SK-N-SH (cell line): ENCODE measurements around the gene GOLGA8B. TPM values are rescaled to one million over a fixed set of nuclear protein-coding genes. Genes with fewer than 3 reads are reported as not detected.

Source experiments
- CTCF ChIA-PET: fragments of 300-600, 350-600 bp; formaldehyde crosslinking; extraction: SDS; loops from one replicate; lab custom pipeline; 2021; lab: Yijun Ruan, JAX
- POLR2A ChIA-PET: fragments of 350-600 bp; sonication (Branson Sonifier 250); formaldehyde crosslinking; extraction: SDS; loops from one replicate; lab custom pipeline; 2020; ENCODE audit warnings: antibody characterized with exemption, inconsistent platforms; lab: Yijun Ruan, JAX
- DNase-seq: peaks from one replicate; pipeline ENCODE4 v3.0.0; 2012
- H2AFZ ChIP-seq: fragments of 200-600 bp; sonication (generic); 2 replicates; pipeline ENCODE4 v1.8.1; 2016; ENCODE audit warnings: antibody characterized with exemption, mild to moderate bottlenecking, low read depth
- H3F3A ChIP-seq: fragments of 200-600 bp; sonication (generic); replicated peaks from 2 replicates; pipeline ENCODE3; 2016; ENCODE audit warnings: antibody characterized with exemption, mild to moderate bottlenecking; ENCODE audit not compliant: insufficient read depth
- H3K27ac ChIP-seq, 2 experiments: fragments of 200-500 bp in 1 of 2; fragments of 200-600 bp in 1 of 2; sonication (Bioruptor generic) in 1 of 2; sonication (generic), shearing (Covaris generic) in 1 of 2; 2 replicates each; pipeline versions ENCODE4 v1.5.1 to v1.6.1; 2014 to 2016; ENCODE audit warnings: low read depth in 2 of 2, inconsistent platforms in 1 of 2, low read length in 1 of 2, mild to moderate bottlenecking in 1 of 2, mixed read lengths in 1 of 2
- H3K27me3 ChIP-seq: fragments of 200-600 bp; sonication (generic), shearing (Covaris generic); 2 replicates; pipeline ENCODE4 v1.6.1; 2016; ENCODE audit warnings: mixed run types; ENCODE audit not compliant: insufficient read depth
- H3K36me3 ChIP-seq, 2 experiments: fragments of 200-500 bp in 1 of 2; fragments of 200-600 bp in 1 of 2; sonication (Bioruptor generic) in 1 of 2; sonication (generic) in 1 of 2; replicated peaks in 1 of 2; 2 replicates each; pipeline versions ENCODE3 to v1.5.1; 2014 to 2016; ENCODE audit warnings: low read length in 1 of 2, mild to moderate bottlenecking in 1 of 2; ENCODE audit not compliant: insufficient read depth in 2 of 2, control insufficient read depth in 1 of 2
- H3K4me1 ChIP-seq, 2 experiments: fragments of 200-500 bp in 1 of 2; fragments of 200-600 bp in 1 of 2; sonication (Bioruptor generic) in 1 of 2; sonication (generic), shearing (Covaris generic) in 1 of 2; 2 replicates each; pipeline versions ENCODE4 v1.5.1 to v1.6.1; 2014 to 2016; ENCODE audit warnings: low read depth in 1 of 2, low read length in 1 of 2, mixed run types in 1 of 2; ENCODE audit not compliant: insufficient read depth in 2 of 2, control insufficient read depth in 1 of 2
- H3K4me2 ChIP-seq: fragments of 200-600 bp; sonication (generic), shearing (Covaris generic); 2 replicates; pipeline ENCODE4 v1.6.1; 2017; ENCODE audit warnings: mixed run types
- H3K4me3 ChIP-seq, 2 experiments: fragments of 200-500 bp in 1 of 2; fragments of 200-600 bp in 1 of 2; sonication (Bioruptor generic) in 1 of 2; sonication (generic), shearing (Covaris generic) in 1 of 2; 2 replicates each; pipeline versions ENCODE4 v1.5.1 to v1.8.1; 2014 to 2016; ENCODE audit warnings: low read depth in 2 of 2, inconsistent platforms in 1 of 2, low read length in 1 of 2, mild to moderate bottlenecking in 1 of 2, mixed read lengths in 1 of 2, moderate library complexity in 1 of 2
- H3K79me2 ChIP-seq: fragments of 200-600 bp; sonication (generic); 2 replicates; pipeline ENCODE4 v1.8.1; 2017; ENCODE audit warnings: mild to moderate bottlenecking; ENCODE audit not compliant: insufficient read depth
- H3K9ac ChIP-seq: fragments of 200-600 bp; sonication (generic); 2 replicates; pipeline ENCODE4 v1.6.1; 2017; ENCODE audit warnings: mixed run types
- H3K9me2 ChIP-seq: fragments of 200-600 bp; sonication (generic); 2 replicates; pipeline ENCODE4 v1.6.1; 2017; ENCODE audit warnings: mixed run types
- H3K9me3 ChIP-seq: fragments of 200-600 bp; sonication (generic); 2 replicates; pipeline ENCODE4 v1.6.1; 2017; ENCODE audit warnings: mixed run types, mild to moderate bottlenecking, moderate library complexity
- H4K20me1 ChIP-seq: fragments of 200-600 bp; sonication (generic); 2 replicates; pipeline ENCODE4 v1.6.1; 2017; ENCODE audit warnings: mild to moderate bottlenecking, mixed run types; ENCODE audit not compliant: insufficient read depth
- CHD2 ChIP-seq: fragments of 150-350 bp; IDR thresholded peaks from 2 replicates; pipeline ENCODE4 v1.6.1; 2018; ENCODE audit warnings: low read length; ENCODE audit not compliant: partially characterized antibody
- ELF1 ChIP-seq: IDR thresholded peaks from 2 replicates; pipeline ENCODE4 v1.4.0; 2012
- FOSL2 ChIP-seq: IDR thresholded peaks from 2 replicates; pipeline ENCODE4 v1.4.0; 2012; ENCODE audit warnings: low read depth, mild to moderate bottlenecking, moderate library complexity, borderline replicate concordance
- FOXJ3 ChIP-seq: sonication (generic); formaldehyde crosslinking; IDR thresholded peaks from 2 replicates; pipeline ENCODE4 v1.5.1; 2020; ENCODE audit warnings: mild to moderate bottlenecking, missing genetic modification reagents
- FOXM1 ChIP-seq: IDR thresholded peaks from 2 replicates; pipeline ENCODE4 v1.4.0; 2012; ENCODE audit warnings: low read depth, mild to moderate bottlenecking
- GATA2 ChIP-seq: sonication (generic); formaldehyde crosslinking; IDR thresholded peaks from 2 replicates; pipeline ENCODE4 v1.5.0; 2020; ENCODE audit warnings: mild to moderate bottlenecking, missing genetic modification reagents
- MEF2A ChIP-seq: IDR thresholded peaks from 2 replicates; pipeline ENCODE4 v1.4.0; 2012; ENCODE audit warnings: low read depth, borderline replicate concordance
- MXI1 ChIP-seq: IDR thresholded peaks from 2 replicates; pipeline ENCODE4 v1.6.1; 2012; ENCODE audit warnings: mild to moderate bottlenecking, low read depth, low read length, improper control_type of control experiment
- NFIC ChIP-seq: IDR thresholded peaks from 2 replicates; pipeline ENCODE4 v1.4.0; 2012; ENCODE audit warnings: borderline replicate concordance
- NRF1 ChIP-seq: IDR thresholded peaks from 2 replicates; pipeline ENCODE4 v1.6.1; 2012; ENCODE audit warnings: low read depth, mild to moderate bottlenecking, low read length
- PBX3 ChIP-seq: IDR thresholded peaks from 2 replicates; pipeline ENCODE4; 2012
- POLR2AphosphoS5 ChIP-seq: IDR thresholded peaks from 2 replicates; pipeline ENCODE4 v1.6.1; 2012; ENCODE audit warnings: low read depth, low read length
- RAD21 ChIP-seq: IDR thresholded peaks from 2 replicates; pipeline ENCODE4 v1.6.1; 2012; ENCODE audit warnings: mild to moderate bottlenecking, low read length
- RCOR1 ChIP-seq: fragments of 150-350 bp; IDR thresholded peaks from 2 replicates; pipeline ENCODE4 v1.6.1; 2017; ENCODE audit warnings: antibody characterized with exemption, low read length
- REST ChIP-seq: IDR thresholded peaks from 2 replicates; pipeline ENCODE4 v1.6.1; 2012; ENCODE audit warnings: mild to moderate bottlenecking, low read depth, low read length, moderate library complexity
- RFX5 ChIP-seq: IDR thresholded peaks from 2 replicates; pipeline ENCODE4 v1.6.1; 2012; ENCODE audit warnings: mild to moderate bottlenecking, improper control_type of control experiment, low read length
- RXRA ChIP-seq: IDR thresholded peaks from 2 replicates; pipeline ENCODE4 v1.4.0; 2012; ENCODE audit warnings: low read depth, mild to moderate bottlenecking, borderline replicate concordance
- SIN3A ChIP-seq: IDR thresholded peaks from 2 replicates; pipeline ENCODE4 v1.6.1; 2012; ENCODE audit warnings: low read depth, mild to moderate bottlenecking, low read length, moderate library complexity, borderline replicate concordance
- SMC3 ChIP-seq: IDR thresholded peaks from 2 replicates; pipeline ENCODE4 v1.6.1; 2012; ENCODE audit warnings: low read depth, low read length, improper control_type of control experiment
- TAF1 ChIP-seq: IDR thresholded peaks from 2 replicates; pipeline ENCODE4 v1.6.1; 2012; ENCODE audit warnings: low read depth, mild to moderate bottlenecking, low read length, moderate library complexity, borderline replicate concordance
- TCF12 ChIP-seq: IDR thresholded peaks from 2 replicates; pipeline ENCODE4 v1.4.0; 2012
- TEAD4 ChIP-seq: IDR thresholded peaks from 2 replicates; pipeline ENCODE4 v1.4.0; 2012; ENCODE audit warnings: mild to moderate bottlenecking, borderline replicate concordance; ENCODE audit not compliant: insufficient read depth
- USF2 ChIP-seq: fragments of 150-350 bp; IDR thresholded peaks from 2 replicates; pipeline ENCODE4 v1.6.1; 2017; ENCODE audit warnings: antibody characterized with exemption, low read length, low read depth, borderline replicate concordance
- YY1 ChIP-seq: IDR thresholded peaks from 2 replicates; pipeline ENCODE4 v1.4.0; 2012; ENCODE audit warnings: low read depth, mild to moderate bottlenecking
- ZBTB33 ChIP-seq: IDR thresholded peaks from 2 replicates; pipeline ENCODE4 v1.4.0; 2012; ENCODE audit warnings: low read depth, borderline replicate concordance
- polyA plus RNA-seq, 3 experiments: library from polyadenylated mRNA; depleted of rRNA; stranded (reverse); fragments of >200 nt; gene quantifications; 2 replicates each; pipeline ENCODE4 v1.2.3, GENCODE V29; 2012
- TF ChIP-seq, protein P1 (sequence below): fragments of 150-350 bp; IDR thresholded peaks from 2 replicates; pipeline ENCODE4 v1.6.1; 2016; ENCODE audit warnings: mild to moderate bottlenecking, low read depth, low read length
- TF ChIP-seq, protein P2 (sequence below): IDR thresholded peaks from 2 replicates; pipeline ENCODE4 v1.4.0; 2012; ENCODE audit warnings: low read depth

The GOLGA8B gene
- polyA plus RNA-seq, 1 of the 3 experiments (the other 2 are of a cell fraction) = 96.6 TPM

DNA sequence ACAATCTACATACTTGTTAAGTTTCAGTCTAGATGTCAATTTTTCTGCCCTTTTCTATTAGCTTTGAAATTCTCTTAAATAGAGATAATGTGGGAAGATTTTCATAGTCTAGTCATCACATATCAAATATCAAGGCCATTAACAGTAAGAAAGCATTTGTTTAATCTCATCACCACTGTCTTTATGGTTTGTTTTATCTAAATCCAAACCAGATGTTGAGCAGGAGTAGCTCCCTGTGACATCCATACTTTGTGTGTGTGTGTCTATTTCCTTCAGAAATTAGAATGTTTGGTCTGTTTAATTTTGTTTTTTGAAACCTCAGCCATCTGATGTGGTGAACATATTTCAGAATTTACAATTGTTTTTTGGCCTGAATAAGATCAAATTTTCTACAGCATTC, 23.1 kb upstream of the GOLGA8B start:
- no peaks in the 10 kb centered on the region for H4K20me1 ChIP-seq
- POLR2A ChIA-PET = interaction anchor here (1.2 kb wide), 1 partner anchor 19 kb away, joined by 5 read pairs; no protein-coding TSS in a partner anchor
- peak; percentile 31 for DNase-seq
- TF ChIP-seq MEF2A = no peak
- TF ChIP-seq REST = no peak
- peak; percentile 80 for TF ChIP-seq TCF12
- no peak for TF ChIP-seq RFX5
- no peak for TF ChIP-seq MXI1
- TF ChIP-seq NFIC = no peak
- TF ChIP-seq NRF1 = no peak
- TF ChIP-seq PBX3 = 0 out of 2 replicates have a peak, but pooled peaks have one; percentile 4
- TF ChIP-seq SMC3 = no peak
- TF ChIP-seq SIN3A = no peak
- TF ChIP-seq GATA2 (CRISPR knock-in tag) = peak; percentile 90
- peak; percentile 78 for TF ChIP-seq CHD2
- no peak for TF ChIP-seq FOXM1
- TF ChIP-seq RCOR1 = peak; percentile 96
- TF ChIP-seq, protein P1, sequence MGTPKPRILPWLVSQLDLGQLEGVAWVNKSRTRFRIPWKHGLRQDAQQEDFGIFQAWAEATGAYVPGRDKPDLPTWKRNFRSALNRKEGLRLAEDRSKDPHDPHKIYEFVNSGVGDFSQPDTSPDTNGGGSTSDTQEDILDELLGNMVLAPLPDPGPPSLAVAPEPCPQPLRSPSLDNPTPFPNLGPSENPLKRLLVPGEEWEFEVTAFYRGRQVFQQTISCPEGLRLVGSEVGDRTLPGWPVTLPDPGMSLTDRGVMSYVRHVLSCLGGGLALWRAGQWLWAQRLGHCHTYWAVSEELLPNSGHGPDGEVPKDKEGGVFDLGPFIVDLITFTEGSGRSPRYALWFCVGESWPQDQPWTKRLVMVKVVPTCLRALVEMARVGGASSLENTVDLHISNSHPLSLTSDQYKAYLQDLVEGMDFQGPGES = no peak
- TF ChIP-seq TEAD4 = 0 out of 2 replicates have a peak, but pooled peaks have one; percentile 25
- TF ChIP-seq FOXJ3 (CRISPR knock-in tag) = peak; percentile 69; the same call in 1 of the 2 replicates
- no peak for TF ChIP-seq ELF1
- TF ChIP-seq YY1 = no peak
- TF ChIP-seq RAD21 = no peak
- no peak for TF ChIP-seq USF2
- TF ChIP-seq POLR2AphosphoS5 = peak; percentile 60; the same call in 1 of the 2 replicates
- no peak for TF ChIP-seq RXRA
- no peak for TF ChIP-seq ZBTB33
- TF ChIP-seq, protein P2, sequence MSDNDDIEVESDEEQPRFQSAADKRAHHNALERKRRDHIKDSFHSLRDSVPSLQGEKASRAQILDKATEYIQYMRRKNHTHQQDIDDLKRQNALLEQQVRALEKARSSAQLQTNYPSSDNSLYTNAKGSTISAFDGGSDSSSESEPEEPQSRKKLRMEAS = no peak
- no peak for TF ChIP-seq FOSL2
- no peak for TF ChIP-seq TAF1

More for the DNA sequence above, 23.1 kb upstream of the GOLGA8B start:
- no peak overlapping the region for H3K4me3 ChIP-seq
- no peaks in the 10 kb centered on the region for H3K27me3 ChIP-seq
- peak overlapping the region in 1 of 2 experiments; percentile 91; a peak in 2 of 4 replicates for H3K27ac ChIP-seq
- H3K4me1 ChIP-seq = peaks cover 4 to 32% of the 10 kb centered on the region in 2 experiments; a peak in 2 of 4 replicates
- no peaks in the 10 kb centered on the region for H3F3A ChIP-seq
- no peak overlapping the region for H3K4me2 ChIP-seq
- no peaks in the 10 kb centered on the region for H3K9me3 ChIP-seq
- no peaks in the 10 kb centered on the region for H3K79me2 ChIP-seq
- H3K9ac ChIP-seq = no peak overlapping the region
- CTCF ChIA-PET = interaction anchor here (0.8 to 1.5 kb wide), 7 partner anchors 11 to 682 kb away, joined by 3 to 4 read pairs (median 3); partner anchors contain the start of gene AQR
- no peaks in the 10 kb centered on the region for H3K9me2 ChIP-seq
- no peak overlapping the region for H2AFZ ChIP-seq
- H3K36me3 ChIP-seq = no peaks in the 10 kb centered on the region
